Retinal pigment epithelial cell (primary cell): Measurements from ENCODE around the gene KCNB1.
"Not testable (repeated sequence)": the region's sequence is repeated elsewhere in the genome, so short reads cannot be mapped to it uniquely, and the experiment has no call there.

Experiments
- DNase-seq: peaks from one replicate; pipeline ENCODE4 v3.0.0-alpha.2; 2010; ENCODE audit warnings: low read depth
- H3K4me3 ChIP-seq: 2 replicates; pipeline ENCODE4 v1.5.1; 2011; ENCODE audit warnings: mild to moderate bottlenecking, low read length, control low read depth, moderate library complexity
- CTCF ChIP-seq: conservative IDR thresholded peaks from 2 replicates; pipeline ENCODE4 v1.5.1; 2011; ENCODE audit warnings: low read depth, low read length, control low read depth, inconsistent platforms

The KCNB1 gene

DNA sequence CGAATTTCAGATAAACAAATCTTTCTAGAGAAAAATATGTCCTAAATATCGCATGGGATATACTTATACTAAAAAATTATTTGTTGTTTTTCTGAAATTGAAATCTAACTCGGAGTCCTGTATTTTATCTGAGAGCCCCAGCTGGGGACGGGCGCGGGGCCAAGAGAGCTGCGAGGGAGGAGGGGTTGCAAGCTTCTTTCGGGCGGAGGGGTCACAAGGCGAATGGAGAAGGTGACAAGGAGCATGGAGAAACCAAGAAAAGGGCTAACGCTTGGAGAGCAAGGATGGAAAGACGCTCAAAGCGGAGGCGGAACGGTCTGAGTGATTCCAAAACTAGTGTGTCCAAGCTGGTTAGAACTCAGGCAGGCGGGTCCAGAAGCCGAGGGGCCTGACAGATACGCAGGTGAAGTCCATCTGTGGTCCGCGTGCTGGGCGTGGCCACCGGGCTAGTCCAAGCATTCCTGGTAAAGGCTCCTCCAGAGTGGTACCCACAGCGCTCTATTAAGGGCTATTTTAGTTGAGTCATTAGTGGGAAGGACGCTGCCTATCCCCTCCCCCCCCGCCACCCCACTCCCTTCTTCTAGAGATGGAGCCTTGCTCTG, 163.2 kb downstream of the KCNB1 start:
- no peak for DNase-seq
- no peak for TF ChIP-seq CTCF
- no peak overlapping the region for H3K4me3 ChIP-seq

- no peak for DNase-seq
- H3K4me3 ChIP-seq, result peak overlapping the region; percentile 8
- TF ChIP-seq CTCF, result no peak
These were observed 163.8 kb downstream of the KCNB1 start for GRCh38 chr20:49318430-49319207.

DNA sequence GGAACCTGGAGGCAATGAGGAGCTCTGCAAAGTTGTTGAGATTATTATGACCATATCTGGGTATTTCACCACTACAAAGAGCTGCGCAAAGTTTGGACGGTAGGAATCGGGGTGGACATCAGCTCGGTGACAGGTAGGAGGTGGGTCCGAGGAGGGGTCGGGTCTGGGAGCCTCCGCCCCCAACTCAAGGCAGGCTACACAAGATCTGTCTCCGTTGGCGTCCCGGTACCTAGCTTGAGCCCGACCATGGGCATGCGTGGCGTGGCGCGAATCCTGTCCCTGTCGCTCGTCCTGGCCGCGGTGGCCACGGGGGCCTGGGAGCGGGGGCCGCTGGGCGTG, 164.4 kb downstream of the KCNB1 start:
- no peak for DNase-seq
- H3K4me3 ChIP-seq, result no peak overlapping the region
- TF ChIP-seq CTCF, result no peak

- no peak for DNase-seq
- H3K4me3 ChIP-seq, result no peak overlapping the region
- TF ChIP-seq CTCF, result no peak
These were observed 165.8 kb downstream of the KCNB1 start for GRCh38 chr20:49316704-49317103.

DNA sequence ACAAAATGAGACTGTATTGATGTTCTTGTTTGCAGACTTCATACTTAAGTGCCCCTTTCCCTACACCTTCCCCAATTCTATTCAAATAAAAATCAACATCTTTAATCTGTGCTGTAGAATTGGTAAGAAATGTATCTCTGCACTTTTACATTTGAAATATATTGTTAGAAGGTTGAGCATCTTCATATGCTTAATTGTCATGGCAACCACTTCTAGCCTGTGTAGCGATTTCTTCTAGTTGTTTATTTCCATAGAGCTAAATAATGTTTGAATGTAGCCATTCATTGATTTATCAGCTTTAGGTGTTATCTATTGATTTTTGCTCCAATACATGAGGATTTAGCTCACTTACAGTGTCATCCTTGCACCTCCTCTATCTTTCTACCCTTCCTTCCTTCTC, 166.9 kb downstream of the KCNB1 start:
- no peak overlapping the region for H3K4me3 ChIP-seq
- no peak for DNase-seq
- no peak for TF ChIP-seq CTCF

DNA sequence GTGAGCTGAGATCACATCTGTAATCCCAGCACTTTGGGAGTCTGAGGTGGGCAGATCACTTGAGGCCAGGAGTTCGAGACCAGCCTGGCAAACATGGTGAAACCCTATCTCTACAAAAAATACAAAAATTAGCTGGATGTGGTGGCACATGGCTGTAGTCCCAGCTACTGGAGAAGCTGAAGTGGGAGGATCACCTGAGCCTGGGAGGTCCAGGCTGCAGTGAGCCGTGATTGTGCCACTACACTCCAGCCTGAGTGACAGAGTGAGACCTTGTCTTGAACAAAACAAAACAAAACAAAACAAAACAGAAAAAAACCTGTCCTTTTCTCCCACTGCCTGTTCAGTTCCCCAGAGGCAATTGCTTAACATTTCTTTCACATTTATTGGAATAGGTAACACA, 168.4 kb downstream of the KCNB1 start:
- H3K4me3 ChIP-seq, DNase-seq: not testable (repeated sequence)
